IMR-90 (cell line): ENCODE data around the gene ZNF175. TPM values are rescaled to one million over a fixed set of nuclear protein-coding genes. Genes with fewer than 3 reads are reported as not detected.

Experiments
- ATAC-seq: fragments of 200-7000 bp; cut with Tn5 transposase; 2 replicates; pipeline ENCODE4 v1.9.1; 2020; ENCODE audit warnings: low read depth, mild to moderate bottlenecking, moderate library complexity
- BruUV-seq: library from RNA; stranded (reverse); fragments of 400-500 nt; replicated peaks from 2 replicates; lab custom pipeline; 2021; lab: Mats Ljungman, UMichigan
- CTCF ChIA-PET: fragments of 300-600 bp; formaldehyde crosslinking; extraction: SDS; loops from one replicate; lab custom pipeline; 2021; ENCODE audit warnings: antibody characterized with exemption; lab: Yijun Ruan, JAX
- POLR2A ChIA-PET: fragments of 300-600 bp; sonication (Branson Sonifier 250); formaldehyde crosslinking; loops from one replicate; lab custom pipeline; 2022; ENCODE audit warnings: antibody characterized with exemption; ENCODE audit not compliant: unreplicated experiment; lab: Charles Lee
- DNase-seq: peaks from one replicate; pipeline ENCODE4 v3.0.0; 2013
- H2AFZ ChIP-seq: replicated peaks from 2 replicates; pipeline ENCODE3; 2013; ENCODE audit warnings: low read length, mild to moderate bottlenecking; ENCODE audit not compliant: poor library complexity
- H2AK5ac ChIP-seq: 2 replicates; pipeline ENCODE4 v1.6.1; 2013; ENCODE audit warnings: low read depth, low read length, inconsistent platforms
- H2AK9ac ChIP-seq: replicated peaks from 2 replicates; pipeline ENCODE3; 2013; ENCODE audit warnings: mild to moderate bottlenecking, low read depth, low read length, moderate library complexity; ENCODE audit not compliant: poor library complexity
- H2BK120ac ChIP-seq: 2 replicates; pipeline ENCODE4 v1.6.1; 2013; ENCODE audit warnings: low read depth, low read length, inconsistent platforms
- H2BK15ac ChIP-seq: 3 replicates; pipeline ENCODE4 v1.6.1; 2013; ENCODE audit warnings: low read depth, low read length, inconsistent platforms
- H2BK20ac ChIP-seq: 2 replicates; pipeline ENCODE4 v1.6.1; 2013; ENCODE audit warnings: low read depth, mild to moderate bottlenecking, inconsistent platforms, low read length, moderate library complexity
- H2BK5ac ChIP-seq: 2 replicates; pipeline ENCODE4 v1.6.1; 2013; ENCODE audit warnings: mild to moderate bottlenecking, low read depth, low read length, inconsistent platforms; ENCODE audit not compliant: poor library complexity, severe bottlenecking
- H3K14ac ChIP-seq: replicated peaks from 2 replicates; pipeline ENCODE4 v1.6.1; 2013; ENCODE audit warnings: low read depth, low read length, inconsistent platforms
- H3K18ac ChIP-seq: 2 replicates; pipeline ENCODE4 v1.6.1; 2013; ENCODE audit warnings: low read depth, low read length, control low read depth
- H3K23ac ChIP-seq: 2 replicates; pipeline ENCODE4 v1.6.1; 2013; ENCODE audit warnings: low read depth, low read length, inconsistent platforms
- H3K27ac ChIP-seq: 2 replicates; pipeline ENCODE4 v1.5.1; 2013; ENCODE audit warnings: mild to moderate bottlenecking, control low read depth, low read length; ENCODE audit not compliant: insufficient read depth
- H3K27me3 ChIP-seq: 2 replicates; pipeline ENCODE4 v1.6.1; 2013; ENCODE audit warnings: low read length; ENCODE audit not compliant: control insufficient read depth, insufficient read depth
- H3K36me3 ChIP-seq: 2 replicates; pipeline ENCODE4 v1.6.1; 2013; ENCODE audit warnings: low read length, mixed read lengths; ENCODE audit not compliant: control insufficient read depth, insufficient read depth
- H3K4ac ChIP-seq: 2 replicates; pipeline ENCODE4 v1.6.1; 2013; ENCODE audit warnings: low read depth, low read length, inconsistent platforms
- H3K4me1 ChIP-seq: 2 replicates; pipeline ENCODE4 v1.6.1; 2013; ENCODE audit warnings: low read length, mixed read lengths; ENCODE audit not compliant: control insufficient read depth, insufficient read depth
- H3K4me2 ChIP-seq: 2 replicates; pipeline ENCODE4 v1.6.1; 2013; ENCODE audit warnings: low read depth, mild to moderate bottlenecking, control low read depth, low read length, moderate library complexity
- H3K4me3 ChIP-seq: 2 replicates; pipeline ENCODE4 v1.5.1; 2013; ENCODE audit warnings: low read depth, mild to moderate bottlenecking, control low read depth, low read length, moderate library complexity; ENCODE audit not compliant: insufficient read depth
- H3K56ac ChIP-seq: 2 replicates; pipeline ENCODE4 v1.6.1; 2013; ENCODE audit warnings: low read length, inconsistent platforms; ENCODE audit not compliant: insufficient read depth; ENCODE audit errors: extremely low read depth
- H3K79me1 ChIP-seq, 2 experiments: 2 replicates each; pipeline ENCODE4 v1.6.1; 2013; ENCODE audit warnings: low read length in 2 of 2, inconsistent platforms in 1 of 2, low read depth in 1 of 2
- H3K9ac ChIP-seq: 2 replicates; pipeline ENCODE4 v1.6.1; 2013; ENCODE audit warnings: low read depth, low read length, control low read depth
- H3K9me1 ChIP-seq: 2 replicates; pipeline ENCODE4 v1.6.1; 2013; ENCODE audit warnings: low read length, inconsistent platforms; ENCODE audit not compliant: insufficient read depth
- H3K9me3 ChIP-seq: 2 replicates; pipeline ENCODE4 v1.6.1; 2013; ENCODE audit warnings: low read length; ENCODE audit not compliant: control insufficient read depth, insufficient read depth
- H4K20me1 ChIP-seq: 2 replicates; pipeline ENCODE4 v1.6.1; 2013; ENCODE audit warnings: low read length, inconsistent platforms; ENCODE audit not compliant: insufficient read depth
- H4K5ac ChIP-seq: 2 replicates; pipeline ENCODE4 v1.6.1; 2013; ENCODE audit warnings: mild to moderate bottlenecking, low read depth, low read length, control low read depth
- H4K8ac ChIP-seq, 2 experiments: 2 replicates each; pipeline ENCODE4 v1.6.1; 2013; ENCODE audit warnings: low read depth in 2 of 2, low read length in 2 of 2, control low read depth in 1 of 2, inconsistent platforms in 1 of 2
- H4K91ac ChIP-seq: 2 replicates; pipeline ENCODE4 v1.6.1; 2013; ENCODE audit warnings: low read depth, low read length, inconsistent platforms; ENCODE audit not compliant: insufficient read depth
- CEBPB ChIP-seq: IDR thresholded peaks from 2 replicates; pipeline ENCODE4 v1.6.1; 2012; ENCODE audit warnings: low read depth, low read length, improper control_type of control experiment
- CHD1 ChIP-seq: IDR thresholded peaks from 2 replicates; pipeline ENCODE4 v1.6.1; 2012; ENCODE audit warnings: low read depth, low read length, improper control_type of control experiment
- CTCF ChIP-seq: conservative IDR thresholded peaks from 2 replicates; pipeline ENCODE4 v1.5.1; 2012; ENCODE audit warnings: mild to moderate bottlenecking, low read depth, low read length, improper control_type of control experiment
- ELK1 ChIP-seq: fragments of 150-350 bp; IDR thresholded peaks from 2 replicates; pipeline ENCODE4 v1.6.1; 2016; ENCODE audit warnings: low read depth, mild to moderate bottlenecking, low read length, moderate library complexity, borderline replicate concordance
- FOS ChIP-seq: fragments of 150-350 bp; IDR thresholded peaks from 2 replicates; pipeline ENCODE4 v1.6.1; 2016; ENCODE audit warnings: low read depth, low read length
- MAFK ChIP-seq: IDR thresholded peaks from 2 replicates; pipeline ENCODE4 v1.6.1; 2012; ENCODE audit warnings: low read depth, low read length, improper control_type of control experiment
- MAZ ChIP-seq: IDR thresholded peaks from 2 replicates; pipeline ENCODE4 v1.6.1; 2012; ENCODE audit warnings: low read depth, mild to moderate bottlenecking, low read length, improper control_type of control experiment, moderate library complexity, borderline replicate concordance
- MXI1 ChIP-seq: IDR thresholded peaks from 2 replicates; pipeline ENCODE4 v1.6.1; 2012; ENCODE audit warnings: low read depth, mild to moderate bottlenecking, low read length, moderate library complexity, borderline replicate concordance
- NFE2L2 ChIP-seq: fragments of 150-350 bp; IDR thresholded peaks from 2 replicates; pipeline ENCODE4 v1.6.1; 2016; ENCODE audit warnings: low read depth, mild to moderate bottlenecking, low read length
- POLR2A ChIP-seq: IDR thresholded peaks from 2 replicates; pipeline ENCODE4 v1.6.1; 2012; ENCODE audit warnings: mild to moderate bottlenecking, low read depth, low read length
- RAD21 ChIP-seq: IDR thresholded peaks from 2 replicates; pipeline ENCODE4 v1.6.1; 2012; ENCODE audit warnings: low read length, improper control_type of control experiment
- RCOR1 ChIP-seq: IDR thresholded peaks from 2 replicates; pipeline ENCODE4 v1.6.1; 2012; ENCODE audit warnings: mild to moderate bottlenecking, low read length, improper control_type of control experiment; ENCODE audit not compliant: insufficient replicate concordance
- RFX5 ChIP-seq: IDR thresholded peaks from 2 replicates; pipeline ENCODE4 v1.8.0; 2012; ENCODE audit warnings: low read depth, mild to moderate bottlenecking, low read length, moderate library complexity
- SMC3 ChIP-seq: fragments of 150-350 bp; IDR thresholded peaks from 2 replicates; pipeline ENCODE4 v1.6.1; 2016; ENCODE audit warnings: low read depth, mild to moderate bottlenecking, antibody characterized with exemption, low read length, moderate library complexity
- USF2 ChIP-seq: fragments of 150-350 bp; IDR thresholded peaks from 2 replicates; pipeline ENCODE4 v1.6.1; 2017; ENCODE audit warnings: mild to moderate bottlenecking, antibody characterized with exemption, low read length, low read depth
- WGBS, 2 experiments: methylation state at CpG; one replicate each; pipeline versions ENCODE4 v1.1.5 to v1.1.7; 2013; ENCODE audit warnings: missing lambda C conversion rate in 2 of 2; ENCODE audit not compliant: insufficient read length in 1 of 2; ENCODE audit errors: extremely low coverage in 2 of 2; 5-methylcytosine and 5-hydroxymethylcytosine counted together
- dilution Hi-C: fragments of 300-500 bp; cut with HindIII; formaldehyde crosslinking; loops from one replicate; pipeline ENCODE4 v1.14.3; 2018; ENCODE audit warnings: low sequenced_read_pairs; ENCODE audit not compliant: unreplicated experiment
- in situ Hi-C: fragments of 300-500 bp; cut with MboI; formaldehyde crosslinking; loops from 3 replicates; pipeline ENCODE4 v1.14.3; 2019; ENCODE audit warnings: low sequenced_read_pairs, inconsistent platforms, mixed read lengths
- intact Hi-C: fragments of 100-400 bp; cut with micrococcal nuclease; formaldehyde crosslinking; loops from 2 replicates; pipeline ENCODE4 v1.10.0; 2022
- polyA plus RNA-seq, 3 experiments: library from polyadenylated mRNA; depleted of rRNA; stranded (reverse); fragments of >200 nt; gene quantifications; 2 replicates each; pipeline ENCODE4 v1.2.3, GENCODE V29; 2012; ENCODE audit warnings: low replicate concordance in 1 of 3
- total RNA-seq: library from RNA; depleted of rRNA; stranded (reverse); fragments of >200 nt; gene quantifications from 2 replicates; pipeline ENCODE4 v1.2.3, GENCODE V29; 2012

Gene ZNF175
- total and polyA plus RNA-seq, 2 of the 4 experiments (the other 2 are of a cell fraction): 3.6 to 8.4 TPM

- BruUV-seq: no TSS peak
- no peaks in the 10 kb centered on the region for H4K20me1 ChIP-seq
- ChIA-PET POLR2A (no interaction called here), CTCF (no interaction called here)
- H3K23ac ChIP-seq: no peak overlapping the region
- H3K4me3 ChIP-seq: no peak overlapping the region
- H3K36me3 ChIP-seq: no peaks in the 10 kb centered on the region
- H3K9me3 ChIP-seq: peaks cover under 1% of the 10 kb centered on the region; the same call in 1 of the 2 replicates
- no peak overlapping the region for H4K8ac ChIP-seq
- H3K9me1 ChIP-seq: no peaks in the 10 kb centered on the region
- TF ChIP-seq CEBPB: no peak
- no peak for TF ChIP-seq POLR2A
- no peak for TF ChIP-seq CTCF
- no peak for TF ChIP-seq RCOR1
- no peak for TF ChIP-seq SMC3
- no peak for TF ChIP-seq NFE2L2
- TF ChIP-seq MXI1: no peak
- TF ChIP-seq RFX5: no peak
- no peak for TF ChIP-seq USF2
- TF ChIP-seq RAD21: no peak
- no peak for TF ChIP-seq FOS
- no peak for TF ChIP-seq ELK1
- no peak for TF ChIP-seq CHD1
- no peak for TF ChIP-seq MAZ
- no peak for TF ChIP-seq MAFK
- no peak overlapping the region for H3K4me2 ChIP-seq
- H4K91ac ChIP-seq: no peak overlapping the region
- H3K79me1 ChIP-seq: no peaks in the 10 kb centered on the region
- no peak overlapping the region for H4K5ac ChIP-seq
- no peak overlapping the region for H3K4ac ChIP-seq
- H3K4me1 ChIP-seq: no peaks in the 10 kb centered on the region
- H2BK15ac ChIP-seq: no peak overlapping the region
- H3K27ac ChIP-seq: no peak overlapping the region
- H2AK5ac ChIP-seq: no peak overlapping the region
- H2BK5ac ChIP-seq: no peak overlapping the region
- no peak overlapping the region for H3K9ac ChIP-seq
- no peak overlapping the region for H3K56ac ChIP-seq
- no peak overlapping the region for H2BK120ac ChIP-seq
- ATAC-seq (no peak), DNase-seq (no peak)
- H2BK20ac ChIP-seq: no peak overlapping the region
- dilution Hi-C loops (no loop called here), in situ Hi-C loops (no loop called here), intact Hi-C loops (loop anchor here (5.0 kb wide), 1 partner anchor 127 kb away; no protein-coding TSS in a partner anchor)
- no peak overlapping the region for H2AK9ac ChIP-seq
- H3K18ac ChIP-seq: no peak overlapping the region
- 20% methylated on average over 1 of the region's 8 CpGs; no CpG with 5 or more reads in 1 of the 2 experiments for WGBS, 2 experiments
- H3K14ac ChIP-seq: no peak overlapping the region
- H3K27me3 ChIP-seq: no peaks in the 10 kb centered on the region
- H2AFZ ChIP-seq: no peak overlapping the region
Observed at GRCh38 chr19:51549533-51550324, 21.4 kb upstream of the ZNF175 start.
